Pancreas (tissue), 10 donors: ENCODE results near the gene GALNT13. TPM values are rescaled to one million over a fixed set of nuclear protein-coding genes. Genes with fewer than 3 reads are reported as not detected.

Source experiments
- ATAC-seq, 4 donors: fragments of 200-7000 bp; cut with Tn5 transposase; one replicate each; pipeline versions ENCODE4 v1.8.0 to v1.9.1; 2020; ENCODE audit warnings: mild to moderate bottlenecking in 4 of 4, moderate library complexity in 4 of 4
- DNase-seq, 6 donors: peaks; one replicate each; pipeline ENCODE4 v3.0.0-alpha.2; 2020
- FAIRE-seq: peaks from 2 replicates; lab custom pipeline; 2012; peaks lifted over from hg19 to GRCh38; lab: Jason Lieb, UNC
- H3K27ac ChIP-seq, 4 donors: fragments of 200-600 bp; sonication (generic); 1 replicate in 3 of 4; 2 replicates in 1 of 4; pipeline versions ENCODE4 v1.5.0 to v1.8.0; 2020
- H3K27me3 ChIP-seq, 4 donors: fragments of 200-600 bp; one replicate each; pipeline ENCODE4 v1.8.0; 2021
- H3K36me3 ChIP-seq, 3 donors: fragments of 200-600 bp; sonication (generic) in 1 of 3; one replicate each; pipeline versions ENCODE4 v1.5.0 to v1.8.0; 2020 to 2021
- H3K4me1 ChIP-seq, 3 donors: fragments of 200-600 bp; one replicate each; pipeline ENCODE4 v1.8.0; 2021
- H3K4me3 ChIP-seq, 4 donors: fragments of 200-600 bp; sonication (generic) in 2 of 4; one replicate each; pipeline versions ENCODE4 v1.5.0 to v1.8.0; 2020 to 2021
- H3K9me3 ChIP-seq, 4 donors: fragments of 200-600 bp; one replicate each; pipeline ENCODE4 v1.8.0; 2021
- CTCF ChIP-seq, 4 donors: fragments of 200-600 bp; sonication (generic) in 3 of 4; IDR thresholded peaks; one replicate each; pipeline versions ENCODE4 v1.5.0 to v1.8.0; 2021; ENCODE audit warnings: antibody characterized with exemption in 4 of 4
- WGBS, 2 donors: extraction: QIAGEN DNeasy Blood & Tissue Kit; methylation state at CpG; one replicate each; pipeline ENCODE4 v1.1.7; 2013; 5-methylcytosine and 5-hydroxymethylcytosine counted together
- intact Hi-C, 3 donors: fragments of 100-400 bp; cut with DNase I; formaldehyde crosslinking; loops; one replicate each; pipeline versions ENCODE4 v1.11.1 to v1.14.2; 2022
- polyA plus RNA-seq, 2 donors: library from polyadenylated mRNA; stranded (reverse); fragments of 200-250 nt; gene quantifications; one replicate each; pipeline ENCODE4 v1.2.3, GENCODE V29; 2013
- total RNA-seq, 6 donors: library from RNA; stranded (reverse); fragmentation: NEBNext Ultra II Directional in 4 of 6; extraction: Animal tissue kit (Norgen Biotek cat#: 25700) in 4 of 6; gene quantifications; one replicate each; pipeline versions ENCODE4 v1.2.1 to v1.2.4, GENCODE V29; 2021 to 2023
- donor health status: healthy with polysubstance abuse.
- donor health status: DM: no; HTN: no; CAD: no; lungs with moderate emphysema.
- donor health status: DM: no; HTN: no; CAD: no.
- donor health status: control.
- donor health status: control.
- donor health status: Bipolar disorder and iron deficiency.
- donor health status: DM: yes; HTN: yes; CAD: no.
- donor health status: DM: no; HTN: no; CAD: no.
- donor health status: DM: no; HTN: no; CAD: no.
- donor health status: DM: yes; HTN: yes; CAD: no.

Gene GALNT13
- total and polyA plus RNA-seq, 8 donors: 0.09 to 1.8 (median 0.74) TPM

- intact Hi-C loops: no loop called here
- H3K4me3 ChIP-seq: no peak overlapping the region
- H3K36me3 ChIP-seq: no peaks in the 10 kb centered on the region
- peaks cover 0 to 4% (median 0%) of the 10 kb centered on the region in 4 donors for H3K27me3 ChIP-seq
- DNase-seq (no peak), FAIRE-seq (no peak), ATAC-seq (no peak)
- TF ChIP-seq CTCF (IDR thresholded peaks at IDR 0.05): no peak
- H3K27ac ChIP-seq: no peak overlapping the region
- H3K4me1 ChIP-seq: no peaks in the 10 kb centered on the region
- WGBS, 2 donors: 33 to 55% methylated on average over 2 of the region's 2 CpGs
- H3K9me3 ChIP-seq: no peaks in the 10 kb centered on the region
Measured at GRCh38 chr2:154264024-154264423, 392.3 kb downstream of the GALNT13 start.

GRCh38 chr2:154267983-154268382 is 396.3 kb downstream of the GALNT13 start:
- FAIRE-seq: no peak
- no peak for TF ChIP-seq CTCF (IDR thresholded peaks at IDR 0.05)
- no peak for ATAC-seq
- intact Hi-C loops: no loop called here
- no peak overlapping the region for H3K27ac ChIP-seq
- H3K9me3 ChIP-seq: no peaks in the 10 kb centered on the region
- H3K36me3 ChIP-seq: no peaks in the 10 kb centered on the region
- WGBS, 2 donors: 67 to 82% methylated on average over 2 of the region's 2 CpGs
- no peaks in the 10 kb centered on the region for H3K4me1 ChIP-seq
- H3K27me3 ChIP-seq: peaks cover 0 to 4% (median 0%) of the 10 kb centered on the region in 4 donors
- DNase-seq: no peak
- no peak overlapping the region for H3K4me3 ChIP-seq

GRCh38 chr2:154280543-154280942 is 408.8 kb downstream of the GALNT13 start:
- DNase-seq (no peak), FAIRE-seq (no peak), ATAC-seq (no peak)
- Histone ChIP-seq H3K36me3 (no peaks in the 10 kb centered on the region), H3K27ac (no peak overlapping the region), H3K4me3 (no peak overlapping the region), H3K27me3 (no peaks in the 10 kb centered on the region), H3K4me1 (no peaks in the 10 kb centered on the region), H3K9me3 (no peaks in the 10 kb centered on the region)
- intact Hi-C loops: no loop called here
- 63 to 70% methylated on average over 2 of the region's 2 CpGs for whole genome bisulfite sequencing, 2 donors
- TF ChIP-seq CTCF (IDR thresholded peaks at IDR 0.05): no peak

- H3K9me3 ChIP-seq: no peaks in the 10 kb centered on the region
- intact Hi-C loops: no loop called here
- no peak overlapping the region for H3K4me3 ChIP-seq
- WGBS, 2 donors: 61 to 78% methylated on average over 1 of the region's 1 CpG
- DNase-seq: no peak
- ATAC-seq: no peak
- no peak overlapping the region for H3K27ac ChIP-seq
- no peaks in the 10 kb centered on the region for H3K27me3 ChIP-seq
- TF ChIP-seq CTCF (IDR thresholded peaks at IDR 0.05): no peak
- H3K36me3 ChIP-seq: no peaks in the 10 kb centered on the region
- FAIRE-seq: no peak
- H3K4me1 ChIP-seq: no peaks in the 10 kb centered on the region
Measured at GRCh38 chr2:154289870-154290269, 418.1 kb downstream of the GALNT13 start.

GRCh38 chr2:154291511-154291910 is 419.8 kb downstream of the GALNT13 start:
- Histone ChIP-seq H3K27ac (no peak overlapping the region), H3K27me3 (no peaks in the 10 kb centered on the region), H3K9me3 (no peaks in the 10 kb centered on the region), H3K36me3 (no peaks in the 10 kb centered on the region), H3K4me1 (no peaks in the 10 kb centered on the region), H3K4me3 (no peak overlapping the region)
- FAIRE-seq (no peak), DNase-seq (peak in 1 of 6 donors; percentile 50), ATAC-seq (no peak)
- intact Hi-C loops: no loop called here
- 80 to 90% methylated on average over 18 to 20 of the region's 20 CpGs for WGBS, 2 donors
- TF ChIP-seq CTCF (IDR thresholded peaks at IDR 0.05): no peak
